ENCODE measurements around the gene C1GALT1C1L.

Gene C1GALT1C1L

GRCh38 chr2:43710866-43711265, 34.6 kb upstream of the C1GALT1C1L start:
- H3K27me3 ChIP-seq (ENCODE audit: control insufficient read depth, low read length), result peaks cover 4% of the 10 kb centered on the region; the same call in 1 of the 2 replicates
- H3K9me2 ChIP-seq (replicated peaks; ENCODE audit: control insufficient read depth, low read length), result no peaks in the 10 kb centered on the region
- TF ChIP-seq CTCF (IDR thresholded peaks at IDR 0.05; ENCODE audit: low read depth, low read length, poor library complexity, severe bottlenecking) (no peak), EZH2phosphoT487 (IDR thresholded peaks at IDR 0.05; ENCODE audit: borderline replicate concordance, low read length) (no peak)
- H3K4me1 ChIP-seq (ENCODE audit: control insufficient read depth, low read length), result peaks cover 4% of the 10 kb centered on the region
- no peaks in the 10 kb centered on the region for H3K36me3 ChIP-seq (ENCODE audit: control insufficient read depth, low read length)
- no peak overlapping the region for H3K4me2 ChIP-seq (ENCODE audit: low read length)
- no peak overlapping the region for H3K4me3 ChIP-seq (ENCODE audit: low read length)
- no peaks in the 10 kb centered on the region for H4K20me1 ChIP-seq (ENCODE audit: control insufficient read depth, insufficient read depth, low read depth, low read length)
- H3K9me3 ChIP-seq (ENCODE audit: control insufficient read depth, insufficient read depth, low read length), result no peaks in the 10 kb centered on the region
- H3K79me2 ChIP-seq (ENCODE audit: control insufficient read depth, low read length), result no peaks in the 10 kb centered on the region
- H3F3A ChIP-seq (ENCODE audit: control insufficient read depth, insufficient read depth), result no peaks in the 10 kb centered on the region
- H3K27ac ChIP-seq (ENCODE audit: low read depth, low read length), result no peak overlapping the region

GRCh38 chr2:43708891-43709290, 32.7 kb upstream of the C1GALT1C1L start:
- no peak for TF ChIP-seq EZH2phosphoT487 (IDR thresholded peaks at IDR 0.05; ENCODE audit: borderline replicate concordance, low read length)
- TF ChIP-seq CTCF (IDR thresholded peaks at IDR 0.05; ENCODE audit: low read depth, low read length, poor library complexity, severe bottlenecking), result no peak
- no peak overlapping the region for H3K4me2 ChIP-seq (ENCODE audit: low read length)
- no peaks in the 10 kb centered on the region for H3K79me2 ChIP-seq (ENCODE audit: control insufficient read depth, low read length)
- peaks cover under 1% of the 10 kb centered on the region; the same call in 1 of the 2 replicates for H3K27me3 ChIP-seq (ENCODE audit: control insufficient read depth, low read length)
- no peak overlapping the region for H3K4me3 ChIP-seq (ENCODE audit: low read length)
- H4K20me1 ChIP-seq (ENCODE audit: control insufficient read depth, insufficient read depth, low read depth, low read length), result no peaks in the 10 kb centered on the region
- H3K4me1 ChIP-seq (ENCODE audit: control insufficient read depth, low read length), result peaks cover under 1% of the 10 kb centered on the region; the same call in 1 of the 2 replicates
- no peaks in the 10 kb centered on the region for H3K36me3 ChIP-seq (ENCODE audit: control insufficient read depth, low read length)
- H3F3A ChIP-seq (ENCODE audit: control insufficient read depth, insufficient read depth), result no peaks in the 10 kb centered on the region
- H3K27ac ChIP-seq (ENCODE audit: low read depth, low read length), result no peak overlapping the region
- no peaks in the 10 kb centered on the region for H3K9me3 ChIP-seq (ENCODE audit: control insufficient read depth, insufficient read depth, low read length)
- H3K9me2 ChIP-seq (replicated peaks; ENCODE audit: control insufficient read depth, low read length), result no peaks in the 10 kb centered on the region

- H3K4me1 ChIP-seq (ENCODE audit: control insufficient read depth, low read length), result no peaks in the 10 kb centered on the region
- H3K36me3 ChIP-seq (ENCODE audit: control insufficient read depth, low read length), result no peaks in the 10 kb centered on the region
- H3K79me2 ChIP-seq (ENCODE audit: control insufficient read depth, low read length), result no peaks in the 10 kb centered on the region
- H3K27me3 ChIP-seq (ENCODE audit: control insufficient read depth, low read length), result no peaks in the 10 kb centered on the region; the same call in 1 of the 2 replicates
- H3K9me2 ChIP-seq (replicated peaks; ENCODE audit: control insufficient read depth, low read length), result no peaks in the 10 kb centered on the region
- H4K20me1 ChIP-seq (ENCODE audit: control insufficient read depth, insufficient read depth, low read depth, low read length), result no peaks in the 10 kb centered on the region
- H3K4me3 ChIP-seq (ENCODE audit: low read length), result no peak overlapping the region
- no peaks in the 10 kb centered on the region for H3K9me3 ChIP-seq (ENCODE audit: control insufficient read depth, insufficient read depth, low read length)
- no peak for TF ChIP-seq CTCF (IDR thresholded peaks at IDR 0.05; ENCODE audit: low read depth, low read length, poor library complexity, severe bottlenecking)
- TF ChIP-seq EZH2phosphoT487 (IDR thresholded peaks at IDR 0.05; ENCODE audit: borderline replicate concordance, low read length), result no peak
- no peak overlapping the region for H3K27ac ChIP-seq (ENCODE audit: low read depth, low read length)
- H3F3A ChIP-seq (ENCODE audit: control insufficient read depth, insufficient read depth), result no peaks in the 10 kb centered on the region
- H3K4me2 ChIP-seq (ENCODE audit: low read length), result no peak overlapping the region
Measured at GRCh38 chr2:43708178-43708577, 31.9 kb upstream of the C1GALT1C1L start.

Data from DOHH2 (cell line).